Measurements from ENCODE around the gene WDFY4.
A peak's percentile ranks its signal among the peaks of the same experiment; 100 is the strongest.

DNA sequence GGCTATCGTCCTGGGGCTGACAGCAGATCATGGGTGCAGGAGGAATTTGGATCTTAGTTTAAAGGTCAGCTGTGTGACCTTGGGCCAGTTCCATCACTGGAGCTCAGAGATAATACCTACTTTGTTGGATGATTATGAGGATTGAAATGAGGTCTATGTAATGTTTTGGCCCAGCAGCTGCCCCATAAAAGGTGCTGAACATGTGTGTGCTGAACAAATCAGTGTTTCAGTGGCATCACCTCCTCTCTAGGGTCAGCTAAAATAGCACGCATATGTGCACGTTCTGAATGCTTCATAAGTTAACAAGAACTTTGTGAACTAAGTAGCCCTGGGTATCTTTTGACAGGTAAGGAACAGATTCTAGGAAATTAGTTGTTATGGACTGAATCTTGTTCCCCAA lies 339.8 kb downstream of the WDFY4 start:
- TF ChIP-seq, protein P1, sequence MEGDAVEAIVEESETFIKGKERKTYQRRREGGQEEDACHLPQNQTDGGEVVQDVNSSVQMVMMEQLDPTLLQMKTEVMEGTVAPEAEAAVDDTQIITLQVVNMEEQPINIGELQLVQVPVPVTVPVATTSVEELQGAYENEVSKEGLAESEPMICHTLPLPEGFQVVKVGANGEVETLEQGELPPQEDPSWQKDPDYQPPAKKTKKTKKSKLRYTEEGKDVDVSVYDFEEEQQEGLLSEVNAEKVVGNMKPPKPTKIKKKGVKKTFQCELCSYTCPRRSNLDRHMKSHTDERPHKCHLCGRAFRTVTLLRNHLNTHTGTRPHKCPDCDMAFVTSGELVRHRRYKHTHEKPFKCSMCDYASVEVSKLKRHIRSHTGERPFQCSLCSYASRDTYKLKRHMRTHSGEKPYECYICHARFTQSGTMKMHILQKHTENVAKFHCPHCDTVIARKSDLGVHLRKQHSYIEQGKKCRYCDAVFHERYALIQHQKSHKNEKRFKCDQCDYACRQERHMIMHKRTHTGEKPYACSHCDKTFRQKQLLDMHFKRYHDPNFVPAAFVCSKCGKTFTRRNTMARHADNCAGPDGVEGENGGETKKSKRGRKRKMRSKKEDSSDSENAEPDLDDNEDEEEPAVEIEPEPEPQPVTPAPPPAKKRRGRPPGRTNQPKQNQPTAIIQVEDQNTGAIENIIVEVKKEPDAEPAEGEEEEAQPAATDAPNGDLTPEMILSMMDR (IDR thresholded peaks at IDR 0.05; ENCODE audit: low read depth, low read length, missing input control) = no peak
- TF ChIP-seq SP1 (IDR thresholded peaks at IDR 0.05) = no peak
- TF ChIP-seq YY1 (IDR thresholded peaks at IDR 0.05) = no peak
- TF ChIP-seq, protein P2, sequence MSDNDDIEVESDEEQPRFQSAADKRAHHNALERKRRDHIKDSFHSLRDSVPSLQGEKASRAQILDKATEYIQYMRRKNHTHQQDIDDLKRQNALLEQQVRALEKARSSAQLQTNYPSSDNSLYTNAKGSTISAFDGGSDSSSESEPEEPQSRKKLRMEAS (IDR thresholded peaks at IDR 0.05) = no peak
- TF ChIP-seq EGR1 (IDR thresholded peaks at IDR 0.05; ENCODE audit: low read depth in 2 of 2) = no peak
- peak; percentile 8 for TF ChIP-seq HNF4G (IDR thresholded peaks at IDR 0.05)
- TF ChIP-seq NR2F2 (IDR thresholded peaks at IDR 0.05) = no peak
- TF ChIP-seq TAF1 (conservative IDR thresholded peaks at IDR 0.05) = no peak
- no peak for TF ChIP-seq RXRA (IDR thresholded peaks at IDR 0.05)
- no peak for TF ChIP-seq JUND (IDR thresholded peaks at IDR 0.05)
- TF ChIP-seq RAD21 (IDR thresholded peaks at IDR 0.05) = no peak
- no peak for TF ChIP-seq FOXA1 (IDR thresholded peaks at IDR 0.05)
- TF ChIP-seq, protein P3, sequence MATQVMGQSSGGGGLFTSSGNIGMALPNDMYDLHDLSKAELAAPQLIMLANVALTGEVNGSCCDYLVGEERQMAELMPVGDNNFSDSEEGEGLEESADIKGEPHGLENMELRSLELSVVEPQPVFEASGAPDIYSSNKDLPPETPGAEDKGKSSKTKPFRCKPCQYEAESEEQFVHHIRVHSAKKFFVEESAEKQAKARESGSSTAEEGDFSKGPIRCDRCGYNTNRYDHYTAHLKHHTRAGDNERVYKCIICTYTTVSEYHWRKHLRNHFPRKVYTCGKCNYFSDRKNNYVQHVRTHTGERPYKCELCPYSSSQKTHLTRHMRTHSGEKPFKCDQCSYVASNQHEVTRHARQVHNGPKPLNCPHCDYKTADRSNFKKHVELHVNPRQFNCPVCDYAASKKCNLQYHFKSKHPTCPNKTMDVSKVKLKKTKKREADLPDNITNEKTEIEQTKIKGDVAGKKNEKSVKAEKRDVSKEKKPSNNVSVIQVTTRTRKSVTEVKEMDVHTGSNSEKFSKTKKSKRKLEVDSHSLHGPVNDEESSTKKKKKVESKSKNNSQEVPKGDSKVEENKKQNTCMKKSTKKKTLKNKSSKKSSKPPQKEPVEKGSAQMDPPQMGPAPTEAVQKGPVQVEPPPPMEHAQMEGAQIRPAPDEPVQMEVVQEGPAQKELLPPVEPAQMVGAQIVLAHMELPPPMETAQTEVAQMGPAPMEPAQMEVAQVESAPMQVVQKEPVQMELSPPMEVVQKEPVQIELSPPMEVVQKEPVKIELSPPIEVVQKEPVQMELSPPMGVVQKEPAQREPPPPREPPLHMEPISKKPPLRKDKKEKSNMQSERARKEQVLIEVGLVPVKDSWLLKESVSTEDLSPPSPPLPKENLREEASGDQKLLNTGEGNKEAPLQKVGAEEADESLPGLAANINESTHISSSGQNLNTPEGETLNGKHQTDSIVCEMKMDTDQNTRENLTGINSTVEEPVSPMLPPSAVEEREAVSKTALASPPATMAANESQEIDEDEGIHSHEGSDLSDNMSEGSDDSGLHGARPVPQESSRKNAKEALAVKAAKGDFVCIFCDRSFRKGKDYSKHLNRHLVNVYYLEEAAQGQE (IDR thresholded peaks at IDR 0.05) = no peak
- TF ChIP-seq, protein P4, sequence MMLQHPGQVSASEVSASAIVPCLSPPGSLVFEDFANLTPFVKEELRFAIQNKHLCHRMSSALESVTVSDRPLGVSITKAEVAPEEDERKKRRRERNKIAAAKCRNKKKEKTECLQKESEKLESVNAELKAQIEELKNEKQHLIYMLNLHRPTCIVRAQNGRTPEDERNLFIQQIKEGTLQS (IDR thresholded peaks at IDR 0.05) = no peak

Data from liver (tissue), 3 donors.